IPS-NIHi11 (cell line): ENCODE results near the gene PDLIM1.
A peak's percentile ranks its signal among the peaks of the same experiment; 100 is the strongest.

Source experiments
- DNase-seq: peaks from one replicate; pipeline ENCODE4 v3.0.0; 2012; ENCODE audit warnings: mixed read lengths, low spot score

The PDLIM1 gene

GRCh38 chr10:95290461-95291364 is at the start of gene PDLIM1:
PDLIM1 (minus strand) TSS chr10:95291003; CDS start chr10:95290915, 88 bp downstream.
- peak; percentile 93 for DNase-seq

- DNase-seq = no peak
These were observed 49.1 kb upstream of the PDLIM1 start for GRCh38 chr10:95339863-95340262.

- DNase-seq = no peak
These were observed 46.8 kb upstream of the PDLIM1 start for GRCh38 chr10:95337423-95338160.

GRCh38 chr10:95336702-95337101 is 45.9 kb upstream of the PDLIM1 start:
- DNase-seq = no peak

GRCh38 chr10:95335933-95336699 is 45.3 kb upstream of the PDLIM1 start:
- DNase-seq = no peak

- no peak for DNase-seq
These were observed 44.0 kb upstream of the PDLIM1 start for GRCh38 chr10:95334805-95335144.

GRCh38 chr10:95333997-95334804 is 43.4 kb upstream of the PDLIM1 start:
- no peak for DNase-seq

- DNase-seq = no peak
These were observed 42.0 kb upstream of the PDLIM1 start for GRCh38 chr10:95332666-95333249.

GRCh38 chr10:95331596-95332130 is 40.9 kb upstream of the PDLIM1 start:
- DNase-seq = no peak

GRCh38 chr10:95330966-95331453 is 40.2 kb upstream of the PDLIM1 start:
- DNase-seq = no peak

GRCh38 chr10:95329296-95329695 is 38.5 kb upstream of the PDLIM1 start:
- DNase-seq = no peak

GRCh38 chr10:95328013-95328412 is 37.2 kb upstream of the PDLIM1 start:
- no peak for DNase-seq

- DNase-seq = no peak
These were observed 36.6 kb upstream of the PDLIM1 start for GRCh38 chr10:95327367-95327766.

- no peak for DNase-seq
These were observed 35.6 kb upstream of the PDLIM1 start for GRCh38 chr10:95326396-95326795.

- DNase-seq = no peak
These were observed 35.1 kb upstream of the PDLIM1 start for GRCh38 chr10:95325863-95326262.

GRCh38 chr10:95324436-95325268 is 33.8 kb upstream of the PDLIM1 start:
- DNase-seq = no peak

GRCh38 chr10:95321554-95322301 is 30.9 kb upstream of the PDLIM1 start:
- no peak for DNase-seq

- DNase-seq = no peak
These were observed 28.4 kb upstream of the PDLIM1 start for GRCh38 chr10:95319239-95319638.

GRCh38 chr10:95315509-95315908 is 24.7 kb upstream of the PDLIM1 start:
- DNase-seq = no peak
